T-helper 1 cell treated with Interleukin-12 subunit alpha and Interleukin-12 subunit beta and Interleukin-4 antibody, amounts not matched to agents 30 ng/mL and 1 ng/mL, for 36 hours (primary cell): ENCODE data around the gene LDLRAD1. TPM values are rescaled to one million over a fixed set of nuclear protein-coding genes. Genes with fewer than 3 reads are reported as not detected.
"Not testable (repeated sequence)": the region's sequence is repeated elsewhere in the genome, so short reads cannot be mapped to it uniquely, and the experiment has no call there.

Source experiments
- intact Hi-C: fragments of 100-400 bp; cut with micrococcal nuclease; formaldehyde crosslinking; loops from one replicate; pipeline ENCODE4 v1.15.1; 2024
- total RNA-seq: library from RNA; stranded (reverse); gene quantifications from 2 replicates; pipeline ENCODE4 v1.2.3, GENCODE V29; 2022

Gene LDLRAD1, protein sequence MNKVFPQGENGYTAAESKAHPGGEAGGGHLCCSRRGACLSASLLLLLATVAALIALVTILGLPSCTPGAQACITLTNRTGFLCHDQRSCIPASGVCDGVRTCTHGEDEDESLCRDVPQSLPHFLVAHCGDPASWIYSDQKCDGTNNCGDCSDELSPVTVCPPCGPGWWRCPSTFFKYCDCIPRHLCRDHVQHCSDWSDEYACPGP
- total RNA-seq: not detected in 2 replicates

GRCh38 chr1:54017979-54018378 is at the start of gene LDLRAD1:
Gene LDLRAD1 (minus strand): TSS chr1:54018186. CDS start chr1:54018112, 74 bp downstream.
- intact Hi-C loops: no loop called here

DNA sequence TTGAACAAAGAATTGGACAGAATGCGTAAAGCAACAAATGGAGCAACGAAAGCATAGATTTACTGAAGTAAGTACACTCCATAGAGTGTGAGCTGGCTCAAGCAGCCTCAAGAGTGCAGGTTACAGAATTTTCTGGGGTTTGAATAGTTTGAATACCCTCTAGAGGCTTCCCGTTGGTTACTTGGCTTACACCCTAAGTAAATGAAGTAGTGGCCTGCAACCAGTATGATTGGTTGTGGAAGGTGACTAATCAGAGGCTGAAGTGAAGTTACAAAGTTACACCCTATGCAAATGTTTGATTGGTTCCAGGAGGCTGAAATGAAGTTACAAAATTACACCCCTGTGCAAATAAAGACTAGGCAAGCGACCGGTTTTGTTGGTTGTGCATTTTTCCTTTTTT is 46.3 kb upstream of the LDLRAD1 start:
- intact Hi-C loops: no loop called here

DNA sequence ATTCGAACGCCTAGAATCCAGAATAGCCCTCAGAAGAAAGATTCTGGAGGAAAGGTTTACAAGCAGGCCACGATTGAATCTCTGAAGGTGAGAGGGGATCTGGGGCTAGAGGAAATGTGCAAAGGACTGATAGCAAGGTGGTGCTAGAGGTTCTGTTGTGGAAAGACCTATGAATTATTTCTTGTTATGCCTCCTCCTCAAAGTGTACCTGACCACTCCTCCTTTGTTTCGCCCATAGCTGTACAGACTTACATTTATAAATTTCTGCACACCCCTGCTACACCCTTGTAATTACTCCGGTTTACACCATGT is 36.4 kb upstream of the LDLRAD1 start:
- intact Hi-C loops: loop anchor here (5.0 to 10.0 kb wide), 7 partner anchors 303 to 1500 kb away; partner anchors contain the start of genes CPT2, MAGOH and TUT4

GRCh38 chr1:54053745-54054437 is 35.9 kb upstream of the LDLRAD1 start:
- intact Hi-C loops: loop anchor here (1.0 to 10.0 kb wide), 25 partner anchors 16 to 1998 kb away; partner anchors contain the start of genes BTF3L4, CPT2, CYB5RL and CZIB

DNA sequence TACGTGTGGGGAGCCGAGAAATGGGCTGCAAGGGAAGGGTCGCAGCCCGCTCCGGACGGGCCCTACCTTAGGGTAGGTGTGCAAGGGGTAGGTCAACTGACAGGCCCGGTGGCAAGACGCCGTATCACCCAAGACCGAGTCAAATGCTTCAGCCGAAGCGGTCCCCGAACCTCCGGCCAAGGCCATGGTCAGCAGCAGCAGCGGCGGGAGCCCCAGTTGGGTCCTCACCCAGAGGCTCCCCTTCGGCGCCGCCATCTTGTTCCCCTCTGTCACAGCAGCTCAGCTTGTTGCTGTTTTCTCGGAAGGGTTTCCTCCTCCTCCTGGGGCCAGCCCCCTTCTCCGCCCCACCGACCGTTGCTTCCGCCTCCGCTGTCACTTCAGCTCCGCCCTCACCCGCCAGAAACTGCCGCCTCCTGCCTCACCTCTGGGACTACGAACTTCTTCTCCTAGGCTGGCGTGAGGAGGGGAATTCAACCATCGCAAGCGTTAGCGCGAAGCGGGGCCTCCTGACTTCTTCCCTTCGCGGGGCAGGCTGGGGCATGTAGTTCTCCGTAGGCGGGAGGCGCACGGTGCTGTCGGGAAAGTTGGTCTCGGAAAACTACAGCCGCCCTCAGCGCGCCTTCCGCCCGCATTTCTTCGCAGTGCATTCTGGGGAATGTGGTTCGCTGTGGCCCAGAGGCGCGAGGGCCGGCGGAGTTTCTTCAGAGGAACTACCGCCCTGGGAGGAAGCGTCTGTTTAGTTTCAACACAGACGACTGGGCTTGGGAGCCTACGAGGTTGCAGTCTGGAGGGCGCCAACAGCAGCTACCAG is 35.2 kb upstream of the LDLRAD1 start, which contains the start of the genes TCEANC2 and TMEM59:
Gene TCEANC2 (plus strand): TSS at position 675 of the 811 bp plus-strand sequence. CDS start 815 bp downstream, outside the sequence.
Gene TMEM59 (minus strand): TSS at position 271 of the 811 bp plus-strand sequence. CDS start 16 bp downstream, at position 255.
- intact Hi-C loops: loop anchor here (1.0 to 10.0 kb wide), 25 partner anchors 17 to 1997 kb away; partner anchors contain the start of genes BTF3L4, CPT2, CYB5RL and CZIB

- intact Hi-C loops: loop anchor here (2.0 to 10.0 kb wide), 9 partner anchors 286 to 1498 kb away; partner anchors contain the start of genes CPT2, DHCR24, MAGOH and TUT4
Observed at GRCh38 chr1:54052431-54052933, 34.5 kb upstream of the LDLRAD1 start.

GRCh38 chr1:54051933-54052430 is 34.0 kb upstream of the LDLRAD1 start:
- intact Hi-C loops: loop anchor here (2.0 to 10.0 kb wide), 9 partner anchors 285 to 1497 kb away; partner anchors contain the start of genes CPT2, DHCR24, MAGOH and TUT4

- intact Hi-C loops: loop anchor here (5.0 to 10.0 kb wide), 7 partner anchors 307 to 1496 kb away; partner anchors contain the start of genes CPT2, MAGOH and TUT4
Observed at GRCh38 chr1:54050435-54050834, 32.4 kb upstream of the LDLRAD1 start.

GRCh38 chr1:54047384-54048305 is 29.7 kb upstream of the LDLRAD1 start:
- intact Hi-C loops: no loop called here

- intact Hi-C loops: no loop called here
Observed at GRCh38 chr1:54046671-54047383, 28.8 kb upstream of the LDLRAD1 start.

GRCh38 chr1:54045496-54045895 is 27.5 kb upstream of the LDLRAD1 start:
- intact Hi-C loops: no loop called here

GRCh38 chr1:54041806-54042205 is 23.8 kb upstream of the LDLRAD1 start:
- intact Hi-C loops: no loop called here

GRCh38 chr1:54037476-54037875 is 19.5 kb upstream of the LDLRAD1 start:
- intact Hi-C loops: no loop called here

DNA sequence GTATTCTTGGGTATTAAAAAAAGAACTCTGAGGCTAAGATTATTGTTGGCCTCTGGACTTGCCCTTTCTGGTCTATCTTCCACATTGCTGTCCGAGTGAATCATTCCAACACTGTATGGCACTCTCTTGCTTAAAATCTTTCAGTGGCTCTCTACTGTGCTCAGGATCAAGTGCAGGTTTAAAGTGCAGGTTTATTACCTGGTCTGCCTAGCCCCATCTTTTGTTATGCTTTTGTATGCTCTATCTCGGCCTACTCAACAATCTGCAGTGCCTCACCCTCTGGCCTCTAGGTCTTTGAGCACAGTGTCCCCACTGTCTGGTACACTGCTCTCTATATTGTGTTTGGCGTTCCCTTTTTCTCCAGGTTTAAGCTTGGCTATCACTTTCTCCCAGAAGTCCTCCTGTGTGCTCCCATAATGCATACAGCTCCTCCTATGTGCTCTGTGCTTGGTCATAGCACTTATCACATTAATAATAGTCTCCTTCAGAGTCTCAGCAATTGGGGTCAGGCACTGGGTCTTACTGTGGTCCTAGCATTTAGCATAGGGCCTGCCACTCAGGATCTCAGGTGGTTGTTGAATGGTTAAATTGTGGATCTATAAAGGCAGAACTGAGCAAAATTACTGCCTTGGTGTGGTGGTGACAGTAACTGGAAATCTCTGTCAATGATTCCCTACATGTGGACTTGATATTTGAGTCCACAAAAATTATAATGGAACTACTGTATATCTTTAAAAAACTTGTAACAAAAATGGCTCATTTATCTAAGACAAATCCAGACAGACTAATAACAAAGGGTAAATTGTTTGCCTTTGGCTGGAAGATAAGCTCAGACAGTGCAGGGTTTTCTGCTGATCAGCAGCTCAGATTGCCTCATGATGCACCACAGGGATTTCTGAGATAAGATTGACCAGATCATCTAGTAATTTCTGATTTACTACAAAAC is 10.6 kb upstream of the LDLRAD1 start:
- intact Hi-C loops: no loop called here

DNA sequence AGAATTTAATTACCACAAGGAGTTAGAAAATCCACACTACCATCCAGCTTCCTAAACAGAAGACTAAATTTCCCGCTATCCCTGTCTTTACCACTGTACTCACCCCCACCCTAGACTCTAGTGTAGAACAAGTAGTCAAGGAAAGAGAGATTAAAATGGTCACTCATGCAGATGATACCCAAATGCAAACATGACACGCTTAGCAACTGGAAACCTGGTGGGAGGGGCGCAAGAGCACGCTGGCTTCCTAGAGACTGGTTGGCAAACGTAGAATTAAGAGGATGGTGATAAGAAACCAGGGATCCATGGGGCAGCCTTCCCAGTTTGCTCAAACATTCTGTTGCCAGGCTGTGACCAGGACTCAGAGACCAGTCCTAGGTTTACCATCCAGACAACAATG is 9.9 kb upstream of the LDLRAD1 start:
- intact Hi-C loops: no loop called here

- intact Hi-C loops: not testable (repeated sequence)
Observed at GRCh38 chr1:54024811-54025210, 6.8 kb upstream of the LDLRAD1 start.

- intact Hi-C loops: no loop called here
Observed at GRCh38 chr1:54024358-54024757, 6.4 kb upstream of the LDLRAD1 start.

DNA sequence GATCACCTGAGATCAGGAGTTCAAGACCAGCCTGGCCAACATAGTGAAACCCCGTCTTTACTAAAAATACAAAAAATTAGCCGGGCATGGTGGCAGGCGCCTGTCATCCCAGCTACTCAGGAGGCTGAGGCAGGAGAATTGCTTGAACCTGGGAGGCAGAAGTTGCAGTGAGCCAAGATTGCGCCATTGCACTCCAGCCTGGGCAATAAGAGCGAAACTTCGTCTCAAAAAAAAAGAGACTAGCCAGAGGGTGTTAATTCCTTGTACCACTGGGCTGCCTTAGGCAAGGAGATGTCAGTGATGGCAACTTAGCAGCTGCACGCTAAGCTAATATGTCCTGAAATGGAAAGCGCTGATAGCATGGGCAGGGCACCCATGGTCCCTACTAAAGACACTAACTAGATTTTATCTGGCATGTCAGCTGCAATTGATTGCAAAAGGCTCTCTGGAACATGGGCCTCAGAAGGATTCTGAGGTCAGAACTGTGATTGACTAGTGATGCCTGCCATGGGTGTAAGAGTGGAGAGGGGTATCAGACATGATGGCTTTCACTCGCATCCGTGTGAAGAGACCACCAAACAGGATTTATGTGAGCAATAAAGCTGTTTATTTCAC is 1.7 kb upstream of the LDLRAD1 start:
- intact Hi-C loops: not testable (repeated sequence)
